Measurements from ENCODE around the gene NEK5. TPM values are rescaled to one million over a fixed set of nuclear protein-coding genes. Genes with fewer than 3 reads are reported as not detected.

The NEK5 gene
- polyA plus RNA-seq, 1 experiment: 0.04 TPM

GRCh38 chr13:52137489-52137888 is 8.6 kb upstream of the NEK5 start:
- Histone ChIP-seq H3K4me3 (ENCODE audit: low read depth, low read length) (no peak overlapping the region), H3K9me3 (ENCODE audit: control insufficient read depth, insufficient read depth, low read length) (no peaks in the 10 kb centered on the region), H3K27me3 (ENCODE audit: control insufficient read depth, insufficient read depth, low read length) (no peaks in the 10 kb centered on the region), H3K27ac (ENCODE audit: low read depth, low read length) (no peak overlapping the region)
- no peak for DNase-seq (ENCODE audit: low read depth, low spot score)
- ChIA-PET CTCF (no interaction called here), POLR2A (no interaction called here)
- no peak for TF ChIP-seq CTCF (IDR thresholded peaks at IDR 0.05; ENCODE audit: low read depth, low read length)

GRCh38 chr13:52136763-52137162 is 7.9 kb upstream of the NEK5 start:
- Histone ChIP-seq H3K27ac (ENCODE audit: low read depth, low read length) (no peak overlapping the region), H3K27me3 (ENCODE audit: control insufficient read depth, insufficient read depth, low read length) (no peaks in the 10 kb centered on the region), H3K4me3 (ENCODE audit: low read depth, low read length) (no peak overlapping the region), H3K9me3 (ENCODE audit: control insufficient read depth, insufficient read depth, low read length) (no peaks in the 10 kb centered on the region)
- ChIA-PET CTCF (interaction anchor here (1.6 kb wide), 1 partner anchor 9 kb away, joined by 6 read pairs; no protein-coding TSS in a partner anchor), POLR2A (no interaction called here)
- TF ChIP-seq CTCF (IDR thresholded peaks at IDR 0.05; ENCODE audit: low read depth, low read length): no peak
- DNase-seq (ENCODE audit: low read depth, low spot score): no peak

GRCh38 chr13:52130641-52131040 is 1.8 kb upstream of the NEK5 start:
- ChIA-PET CTCF (no interaction called here), POLR2A (no interaction called here)
- H3K9me3 ChIP-seq (ENCODE audit: control insufficient read depth, insufficient read depth, low read length): no peaks in the 10 kb centered on the region
- TF ChIP-seq CTCF (IDR thresholded peaks at IDR 0.05; ENCODE audit: low read depth, low read length): no peak
- no peak overlapping the region for H3K4me3 ChIP-seq (ENCODE audit: low read depth, low read length)
- DNase-seq (ENCODE audit: low read depth, low spot score): no peak
- H3K27me3 ChIP-seq (ENCODE audit: control insufficient read depth, insufficient read depth, low read length): peaks cover 3% of the 10 kb centered on the region
- no peak overlapping the region for H3K27ac ChIP-seq (ENCODE audit: low read depth, low read length)

GRCh38 chr13:52127783-52128702 is 830 bp downstream of the NEK5 start:
- CTCF ChIA-PET: interaction anchor here (0.6 to 3.6 kb wide), 49 partner anchors 8 to 1004 kb away, joined by 3 to 88 read pairs (median 4); partner anchors contain the start of gene ALG11
- peaks cover 6% of the 10 kb centered on the region for H3K27me3 ChIP-seq (ENCODE audit: control insufficient read depth, insufficient read depth, low read length)
- peak; percentile 16 for DNase-seq (ENCODE audit: low read depth, low spot score)
- no peak overlapping the region for H3K27ac ChIP-seq (ENCODE audit: low read depth, low read length)
- POLR2A ChIA-PET: no interaction called here
- TF ChIP-seq CTCF (IDR thresholded peaks at IDR 0.05; ENCODE audit: low read depth, low read length): peak; percentile 89
- no peaks in the 10 kb centered on the region for H3K9me3 ChIP-seq (ENCODE audit: control insufficient read depth, insufficient read depth, low read length)
- peak overlapping the region; percentile 70 for H3K4me3 ChIP-seq (ENCODE audit: low read depth, low read length)

GRCh38 chr13:52127378-52127777 is 1.5 kb downstream of the NEK5 start:
- no peak overlapping the region for H3K4me3 ChIP-seq (ENCODE audit: low read depth, low read length)
- ChIA-PET CTCF (interaction anchor here (0.6 to 3.6 kb wide), 41 partner anchors 8 to 1004 kb away, joined by 3 to 88 read pairs (median 4); partner anchors contain the start of gene ALG11), POLR2A (no interaction called here)
- TF ChIP-seq CTCF (IDR thresholded peaks at IDR 0.05; ENCODE audit: low read depth, low read length): no peak
- H3K27me3 ChIP-seq (ENCODE audit: control insufficient read depth, insufficient read depth, low read length): peaks cover 6% of the 10 kb centered on the region
- no peaks in the 10 kb centered on the region for H3K9me3 ChIP-seq (ENCODE audit: control insufficient read depth, insufficient read depth, low read length)
- no peak for DNase-seq (ENCODE audit: low read depth, low spot score)
- no peak overlapping the region for H3K27ac ChIP-seq (ENCODE audit: low read depth, low read length)
